Measurements from ENCODE around the gene ESR2.
"Not testable (repeated sequence)": the region's sequence is repeated elsewhere in the genome, so short reads cannot be mapped to it uniquely, and the experiment has no call there.

ESR2 gene

DNA sequence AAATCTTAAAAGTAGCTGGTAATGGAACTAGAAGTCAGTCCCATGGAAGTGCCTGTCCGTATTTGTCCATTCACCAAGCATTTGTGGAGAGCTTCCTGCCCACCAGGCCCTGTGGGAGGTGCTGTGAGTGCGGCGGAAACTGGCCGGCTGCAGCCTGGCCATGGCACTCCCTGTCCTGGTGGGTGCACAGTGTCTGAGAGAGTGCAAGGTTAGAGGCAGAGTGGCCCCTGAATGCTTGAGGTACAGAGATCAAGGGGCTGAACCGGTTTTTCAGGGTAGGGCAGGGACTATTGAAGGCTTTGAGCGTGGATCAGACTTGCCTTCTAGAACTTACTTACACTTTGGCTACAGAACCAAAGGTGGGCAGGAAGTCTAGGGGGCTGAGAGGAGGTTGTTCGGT is 92.9 kb downstream of the ESR2 start:
- FAIRE-seq (no peak), DNase-seq (ENCODE audit: low spot score) (no peak)

DNA sequence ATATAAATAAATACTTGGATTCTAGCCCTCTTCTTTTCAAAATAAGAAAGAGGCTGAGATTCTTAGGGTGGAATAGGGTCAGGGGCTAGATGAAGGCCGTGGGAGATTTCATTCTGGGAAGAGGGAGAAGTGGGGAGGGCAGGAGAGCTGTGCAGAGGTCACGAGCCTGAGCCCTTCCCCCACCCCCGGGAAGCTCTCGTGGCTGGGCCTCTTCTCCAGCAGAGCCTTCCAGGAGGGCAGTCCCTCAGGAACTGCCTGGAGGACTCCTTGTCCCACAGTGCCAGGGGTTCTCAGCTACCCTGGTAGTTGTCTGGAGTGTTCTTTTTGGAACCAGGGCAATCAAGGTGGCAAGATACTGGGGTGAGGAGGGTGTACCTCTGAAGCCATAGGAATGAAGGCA is 94.0 kb downstream of the ESR2 start:
- DNase-seq (ENCODE audit: low spot score): no peak
- no peak for FAIRE-seq

DNA sequence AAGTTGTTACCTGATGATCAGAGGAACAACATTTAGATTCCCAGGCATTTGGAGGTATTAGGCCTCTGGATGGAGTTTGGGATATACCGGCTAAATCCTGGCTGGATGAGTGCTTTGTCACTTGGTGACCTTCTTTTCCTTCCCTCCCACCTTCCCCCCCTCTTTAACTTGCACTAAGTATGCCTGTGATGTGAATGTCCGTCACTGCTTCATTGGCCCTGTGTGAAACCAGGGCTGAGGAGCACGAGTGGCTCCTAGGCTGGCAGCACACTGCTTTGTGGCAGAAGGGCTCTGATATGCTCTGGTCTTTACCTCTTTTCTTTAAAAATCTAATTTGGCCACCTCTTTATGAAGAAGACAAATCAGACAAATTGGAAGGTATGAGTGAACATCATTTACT is 95.7 kb downstream of the ESR2 start:
- no peak for DNase-seq (ENCODE audit: low spot score)
- FAIRE-seq: no peak

DNA sequence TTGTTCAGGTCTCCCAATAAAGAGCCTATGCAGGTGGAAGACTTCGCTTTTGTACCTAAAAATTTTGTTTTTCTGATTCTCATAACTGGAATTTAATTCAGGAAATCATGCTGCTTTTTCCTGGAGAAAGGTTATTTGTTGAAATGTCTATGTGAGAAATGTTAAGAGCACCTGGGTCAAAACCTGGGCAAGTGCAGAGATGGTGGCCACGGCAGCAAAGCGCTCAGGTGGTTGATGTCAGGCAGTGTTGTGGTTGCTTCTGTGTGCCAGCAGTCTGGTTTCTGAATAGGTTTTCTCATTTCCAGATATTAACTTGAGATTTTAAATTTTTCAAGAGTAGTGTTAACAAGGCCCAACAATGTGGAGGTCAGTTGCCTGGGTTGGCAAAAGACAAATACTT is 96.2 kb downstream of the ESR2 start:
- no peak for FAIRE-seq

DNA sequence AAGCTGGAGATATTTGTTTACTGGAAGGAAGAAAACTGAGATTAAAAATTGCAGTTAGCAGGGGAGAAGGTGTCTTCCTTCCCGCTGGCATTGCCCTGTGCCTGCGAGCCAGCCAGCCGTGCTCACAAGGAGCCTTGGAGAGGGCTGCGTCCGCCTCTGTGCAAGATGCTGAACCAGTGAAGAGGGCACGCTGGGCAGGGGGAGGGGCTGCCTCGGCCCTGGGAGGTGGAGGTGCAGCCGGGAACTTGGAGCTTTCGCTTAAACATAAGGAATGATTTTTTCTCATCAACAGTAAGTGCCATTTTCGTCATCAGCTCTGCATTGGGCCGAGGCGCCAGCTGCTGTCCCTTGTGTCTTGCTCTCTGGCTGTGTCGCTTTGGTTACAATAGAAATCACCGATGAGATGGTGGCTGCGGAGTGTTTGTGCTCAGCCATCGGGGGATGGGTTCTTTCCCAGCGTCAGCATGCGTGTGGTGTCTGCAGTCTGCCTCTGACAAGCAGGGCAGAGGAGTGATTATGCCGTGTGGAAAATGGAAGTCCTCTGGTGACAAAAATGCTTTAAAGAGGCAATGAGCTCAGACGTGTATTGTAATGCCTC is 97.3 kb downstream of the ESR2 start:
- FAIRE-seq: no peak

More for the DNA sequence above, 96.2 kb downstream of the ESR2 start:
- DNase-seq (ENCODE audit: low spot score): no peak

DNA sequence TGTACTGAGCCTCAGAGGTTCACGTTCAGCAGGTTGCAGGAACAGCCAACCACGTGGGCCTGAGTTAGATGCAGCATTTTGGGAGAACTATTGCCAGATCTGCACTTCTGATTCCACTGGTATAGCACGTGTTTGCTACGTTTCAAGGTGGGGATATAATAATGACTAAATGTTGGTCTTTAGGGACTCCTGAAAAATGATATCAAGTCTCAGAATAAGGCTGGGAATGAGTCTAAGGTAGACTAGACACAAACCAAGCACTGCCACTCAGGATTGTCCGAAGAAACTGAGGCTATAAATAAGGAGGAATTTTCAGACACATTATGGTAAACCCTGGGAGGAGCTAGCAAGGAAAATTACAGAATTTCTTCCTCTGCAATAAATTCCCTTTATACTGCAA is 98.1 kb downstream of the ESR2 start:
- FAIRE-seq (no peak), DNase-seq (ENCODE audit: low spot score) (no peak)

More for the DNA sequence above, 97.3 kb downstream of the ESR2 start:
- DNase-seq (ENCODE audit: low spot score): no peak

DNA sequence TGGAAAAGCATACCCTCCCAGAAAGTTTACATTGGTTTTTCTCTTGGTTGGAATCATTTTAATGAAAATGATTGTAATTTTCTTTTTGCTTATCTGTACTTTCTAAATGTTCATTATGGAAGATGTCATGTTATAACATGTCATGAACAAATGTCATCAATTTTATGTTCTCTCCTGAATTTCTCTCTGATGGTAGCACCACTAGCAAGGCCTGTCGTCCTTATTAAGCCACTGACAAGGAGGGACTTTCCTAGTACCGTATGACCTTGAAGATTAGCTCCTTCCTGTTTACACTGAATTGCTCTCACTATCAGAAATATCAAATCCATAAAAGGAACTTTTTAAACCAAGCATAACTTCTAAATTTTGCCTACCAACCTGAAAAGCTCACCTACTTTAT is 99.0 kb downstream of the ESR2 start:
- FAIRE-seq (no peak), DNase-seq (ENCODE audit: low spot score) (no peak)

DNA sequence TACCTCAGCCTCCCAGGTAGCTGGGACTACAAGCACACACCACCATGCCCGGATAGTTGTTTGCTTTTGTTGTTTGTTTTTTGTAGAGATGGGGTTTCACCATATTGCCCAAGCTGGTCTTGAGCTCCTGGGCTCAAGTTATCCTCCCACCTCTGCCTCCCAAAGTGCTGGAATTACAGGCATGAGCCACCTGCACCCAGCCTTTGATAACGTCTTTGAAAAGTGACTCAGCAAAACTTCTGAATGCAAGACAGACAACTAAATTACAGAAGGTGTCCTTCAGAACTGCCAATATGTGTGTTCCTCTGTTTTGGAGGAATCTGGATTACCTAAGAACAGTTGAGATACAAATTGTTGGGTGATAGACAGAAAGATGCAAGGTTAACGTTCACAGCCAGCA is 99.8 kb downstream of the ESR2 start:
- FAIRE-seq (no peak), DNase-seq (ENCODE audit: low spot score) (no peak)

DNA sequence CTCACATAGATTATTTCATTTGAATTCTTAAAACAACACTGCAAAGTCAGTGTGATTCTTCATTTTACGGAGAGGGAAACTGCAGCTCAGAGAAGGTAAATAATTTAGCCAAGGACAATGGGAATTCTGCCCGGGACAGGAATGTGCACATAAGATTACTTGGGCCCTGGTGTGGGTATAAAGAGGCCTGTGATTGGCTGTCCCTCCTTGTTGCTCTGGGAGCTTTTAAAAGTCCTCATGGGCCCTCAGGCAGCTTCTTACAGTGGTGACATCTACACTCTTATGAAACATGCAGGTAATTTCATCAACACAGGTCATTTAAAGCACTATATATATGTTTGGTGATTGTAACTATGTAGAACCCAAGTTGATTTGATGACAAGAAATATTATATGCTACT is 100.3 kb downstream of the ESR2 start:
- DNase-seq (ENCODE audit: low spot score): no peak
- FAIRE-seq: no peak

DNA sequence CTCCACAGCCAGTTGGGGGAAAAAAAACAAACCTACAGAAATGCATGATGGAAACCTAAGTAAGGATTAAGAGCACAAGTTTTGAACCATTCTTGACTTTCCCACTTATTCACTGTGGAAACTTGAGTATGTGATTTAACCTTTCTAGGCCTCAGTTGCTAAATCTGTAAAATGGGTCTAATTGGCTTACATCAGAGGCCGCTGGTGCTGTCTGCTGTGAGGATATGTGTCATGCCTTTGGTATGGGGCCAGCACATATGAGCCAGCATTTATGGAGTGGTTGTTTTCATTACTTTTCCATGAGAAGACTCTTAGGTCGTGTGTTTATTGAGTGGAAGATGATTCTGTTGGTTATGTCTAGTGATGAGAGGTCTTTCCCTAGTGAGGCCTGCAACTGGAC is 102.4 kb downstream of the ESR2 start:
- FAIRE-seq: no peak
- DNase-seq (ENCODE audit: low spot score): peak; percentile 48

DNA sequence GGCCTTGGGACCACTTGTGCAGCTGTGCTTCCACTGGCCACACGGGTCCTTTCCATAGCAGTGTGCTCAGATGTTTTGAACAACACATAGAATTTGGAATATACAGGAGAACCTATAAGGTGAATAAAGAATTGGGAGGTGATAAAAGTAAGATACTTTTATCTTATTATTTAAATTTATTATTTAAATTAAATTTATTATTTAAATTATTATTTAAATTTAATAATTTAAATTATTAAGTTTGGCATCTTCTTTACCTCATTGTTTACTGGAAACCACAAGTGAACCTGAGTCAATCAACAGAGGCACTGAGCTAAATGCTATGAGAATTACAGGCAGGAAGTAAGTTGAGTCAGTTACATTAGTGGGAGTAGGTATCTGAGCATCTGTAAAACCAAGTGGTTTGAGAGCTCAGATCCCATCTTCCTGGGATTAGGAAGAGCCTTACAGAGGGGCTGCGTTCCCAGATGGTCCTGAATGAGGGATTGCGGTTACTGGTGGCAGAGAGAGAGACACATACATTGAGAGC is 103.1 kb downstream of the ESR2 start:
- no peak for DNase-seq (ENCODE audit: low spot score)
- FAIRE-seq: no peak

DNA sequence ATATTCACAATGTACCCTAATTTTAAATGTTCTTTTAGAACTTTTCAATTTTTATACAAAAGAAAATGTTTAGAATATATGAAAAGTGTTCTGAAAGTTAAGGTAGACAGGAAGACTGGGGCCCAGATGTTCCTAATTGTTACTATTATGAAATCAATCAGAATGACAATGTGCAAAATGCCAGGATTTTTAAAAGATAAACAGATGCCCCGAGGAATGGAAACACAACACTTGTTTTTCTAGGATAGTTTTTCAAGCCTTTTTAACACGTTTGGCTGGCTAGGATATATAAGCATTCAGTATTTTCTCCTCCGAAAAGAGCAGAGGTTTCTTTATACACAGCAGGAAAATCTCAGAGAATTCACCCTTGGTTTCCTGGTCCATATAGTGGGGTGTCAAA is 106.8 kb downstream of the ESR2 start:
- DNase-seq (ENCODE audit: low spot score): no peak

DNA sequence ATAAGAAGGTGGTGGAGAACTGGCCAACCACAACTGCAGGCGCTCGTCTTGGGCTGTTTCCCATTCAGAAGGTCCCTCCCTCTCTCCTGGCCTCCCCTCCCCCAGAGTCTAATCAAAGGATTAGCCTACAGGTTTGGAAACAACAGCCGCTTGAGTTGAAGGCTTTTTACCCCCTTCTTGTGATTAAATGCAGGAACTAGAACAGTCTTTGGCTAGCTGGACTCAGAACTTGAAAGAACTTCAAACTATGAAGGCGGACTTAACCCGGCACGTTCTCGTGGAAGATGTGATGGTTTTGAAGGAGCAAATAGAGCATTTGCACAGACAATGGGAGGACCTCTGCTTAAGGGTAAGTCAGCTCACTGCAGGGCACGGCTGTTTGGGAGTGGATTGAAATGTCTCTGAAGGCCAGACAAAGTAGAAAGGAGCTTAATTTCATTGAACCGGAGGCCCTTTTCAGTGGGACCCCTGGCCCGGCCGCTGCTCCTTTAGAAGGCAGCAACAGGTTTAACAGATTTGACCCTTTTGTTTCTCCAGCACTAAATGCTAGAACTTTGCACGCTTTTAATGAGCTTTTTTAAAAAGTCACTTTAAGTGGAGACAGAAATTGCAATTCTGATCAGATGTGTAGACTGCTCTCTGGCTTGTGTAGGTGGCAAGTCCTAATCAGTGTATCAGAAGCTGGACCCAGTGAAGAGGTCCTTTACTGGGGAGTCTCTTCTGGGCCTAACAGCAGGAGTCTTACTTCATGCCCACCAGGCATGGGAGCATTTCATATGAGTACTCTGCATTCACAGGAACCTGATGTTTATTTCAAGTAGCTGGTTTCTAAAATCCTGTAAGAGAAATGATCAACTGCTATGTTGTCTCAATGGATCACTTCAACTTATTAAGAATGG is 107.7 kb downstream of the ESR2 start:
- FAIRE-seq (no peak), DNase-seq (ENCODE audit: low spot score) (no peak)

More for the DNA sequence above, 106.8 kb downstream of the ESR2 start:
- no peak for FAIRE-seq

DNA sequence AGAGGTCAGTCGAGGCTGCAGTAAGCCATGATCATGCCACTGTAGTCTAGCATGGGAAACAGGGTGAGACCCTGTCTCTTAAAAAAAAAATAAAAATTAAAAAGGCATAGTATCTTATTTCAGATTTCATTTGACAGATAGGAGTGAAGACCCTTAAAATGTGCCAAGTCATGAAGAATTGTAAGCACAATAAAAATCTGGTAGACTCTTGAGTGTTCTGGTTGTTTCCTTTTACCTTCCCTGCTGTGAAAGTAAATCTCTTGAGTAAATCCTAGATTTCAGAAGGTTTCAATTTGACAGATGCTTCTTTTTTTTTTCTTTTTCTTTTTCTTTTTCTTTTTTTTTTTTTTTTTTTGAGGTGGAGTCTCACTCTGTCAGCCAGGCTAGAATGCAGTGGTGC is 109.0 kb downstream of the ESR2 start:
- DNase-seq (ENCODE audit: low spot score) (no peak), FAIRE-seq (no peak)

DNA sequence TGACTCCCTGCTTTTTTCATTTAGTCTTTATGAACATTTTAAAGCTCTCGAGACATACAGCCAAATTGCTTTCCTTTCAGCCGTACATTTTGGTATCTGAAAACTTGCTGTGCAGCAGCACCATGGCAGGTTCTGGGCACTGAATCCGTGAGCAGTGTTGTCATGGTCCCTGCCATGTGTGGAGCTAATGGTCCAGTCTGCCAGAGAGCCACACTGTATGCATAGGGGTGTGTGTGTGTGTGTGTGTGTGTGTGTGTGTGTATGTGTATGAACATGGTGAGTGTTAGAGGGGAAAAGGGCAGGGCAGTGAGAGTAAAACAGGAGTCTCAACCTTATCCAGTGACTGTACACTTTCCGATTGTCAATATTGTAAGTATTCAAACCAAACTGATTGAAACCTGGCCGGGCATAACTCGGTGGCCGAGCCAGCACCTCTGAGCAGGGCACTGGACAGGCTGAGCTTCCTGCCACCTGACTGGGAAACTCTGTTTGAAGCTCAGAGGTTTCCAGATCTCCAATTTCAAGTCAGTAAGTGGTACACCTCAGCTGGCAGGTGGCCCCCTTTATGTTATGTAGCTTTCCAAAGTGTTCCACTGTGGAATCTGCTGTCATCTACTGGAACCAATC is 110.0 kb downstream of the ESR2 start:
- no peak for DNase-seq (ENCODE audit: low spot score)
- no peak for FAIRE-seq

DNA sequence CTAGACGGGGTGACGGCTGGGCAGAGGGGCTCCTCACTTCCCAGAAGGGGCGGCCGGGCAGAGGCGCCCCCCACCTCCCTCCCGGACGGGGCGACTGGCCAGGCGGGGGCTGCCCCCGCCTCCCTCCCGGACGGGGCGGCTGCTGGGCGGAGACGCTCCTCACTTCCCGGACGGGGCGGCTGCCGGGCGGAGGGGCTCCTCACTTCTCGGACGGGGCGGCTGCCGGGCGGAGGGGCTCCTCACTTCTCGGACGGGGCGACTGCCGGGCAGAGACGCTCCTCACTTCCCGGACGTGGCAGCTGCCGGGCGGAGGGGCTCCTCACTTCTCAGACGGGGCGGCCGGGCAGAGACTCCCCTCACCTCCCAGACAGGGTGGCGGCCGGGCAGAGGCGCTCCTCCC is 111.3 kb downstream of the ESR2 start:
- DNase-seq (ENCODE audit: low spot score); FAIRE-seq: not testable (repeated sequence)

DNA sequence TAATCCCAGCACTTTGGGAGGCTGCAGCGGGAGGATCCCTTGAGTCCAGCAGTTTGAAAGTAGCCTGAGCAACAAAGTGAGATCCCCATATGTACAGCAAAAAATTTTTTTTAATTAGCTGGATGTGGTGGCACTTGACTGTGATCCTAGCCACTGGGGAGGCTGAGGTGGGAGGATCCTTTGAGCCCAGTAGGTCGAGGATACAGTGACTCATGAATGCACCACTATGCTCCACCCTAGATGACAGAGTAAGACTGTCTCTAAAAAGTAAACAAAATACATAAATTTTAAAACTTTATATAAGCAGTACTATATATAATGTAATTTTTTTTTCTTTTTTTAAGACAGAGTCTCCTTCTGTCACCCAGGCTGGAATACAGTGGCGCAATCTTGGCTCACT is 115.4 kb downstream of the ESR2 start:
- DNase-seq (ENCODE audit: low spot score) (no peak), FAIRE-seq (no peak)

DNA sequence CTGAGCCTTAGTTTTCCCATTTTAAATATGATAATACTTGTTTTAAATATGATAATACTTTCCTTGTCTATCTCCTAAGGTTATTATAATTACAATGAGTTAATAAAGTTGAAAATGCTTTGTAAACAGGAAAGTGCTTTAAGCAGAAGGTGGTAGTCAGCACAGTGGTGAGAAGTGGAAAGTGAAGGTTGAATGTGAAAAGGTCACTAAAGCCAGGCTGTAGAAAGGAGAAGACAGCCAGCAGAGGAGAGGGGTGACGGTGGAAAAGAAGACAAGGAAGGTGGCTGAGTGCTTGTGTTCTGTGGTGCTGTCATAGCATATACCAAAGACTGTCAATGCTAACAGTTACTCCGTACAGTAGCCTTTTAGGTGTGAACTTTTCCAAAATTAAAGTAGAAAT is 117.8 kb downstream of the ESR2 start:
- FAIRE-seq (no peak), DNase-seq (ENCODE audit: low spot score) (no peak)

DNA sequence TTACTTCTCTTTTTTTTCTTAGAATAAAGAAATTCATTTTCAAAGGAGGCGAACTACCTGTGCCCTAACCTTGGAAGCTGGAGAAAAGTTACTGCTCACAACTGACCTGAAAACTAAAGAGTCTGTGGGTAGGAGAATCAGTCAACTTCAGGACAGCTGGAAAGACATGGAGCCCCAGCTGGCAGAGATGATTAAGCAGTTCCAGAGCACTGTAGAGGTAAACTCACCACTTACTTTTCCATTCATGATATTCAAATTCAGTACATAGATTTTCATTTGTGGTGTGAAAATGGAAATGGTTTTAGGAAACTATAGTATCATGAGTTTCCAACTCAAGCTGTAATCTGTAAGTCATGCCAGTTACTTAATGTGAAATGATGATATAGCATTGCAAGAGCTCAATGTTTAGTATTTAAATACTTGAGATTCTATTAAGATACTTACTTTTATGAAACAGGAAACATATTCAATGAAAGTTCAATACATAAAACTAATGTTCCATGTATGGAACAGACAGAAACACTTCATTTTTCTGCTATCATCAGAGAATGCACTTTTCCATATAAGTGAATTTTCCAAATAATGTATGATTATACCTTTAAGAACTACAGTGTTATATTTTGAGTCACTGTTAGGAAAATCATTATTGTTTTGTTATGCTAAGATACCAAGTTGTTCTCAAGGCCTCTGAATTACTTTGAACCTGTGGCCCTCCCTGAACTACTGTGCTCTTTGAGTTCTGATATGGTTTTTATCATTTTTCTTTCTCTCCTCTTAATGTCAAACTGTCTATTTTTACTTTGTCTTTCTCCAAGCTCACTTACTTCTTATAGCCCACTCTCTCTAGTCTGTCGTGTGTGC is 119.0 kb downstream of the ESR2 start:
- DNase-seq (ENCODE audit: low spot score) (no peak), FAIRE-seq (no peak)

DNA sequence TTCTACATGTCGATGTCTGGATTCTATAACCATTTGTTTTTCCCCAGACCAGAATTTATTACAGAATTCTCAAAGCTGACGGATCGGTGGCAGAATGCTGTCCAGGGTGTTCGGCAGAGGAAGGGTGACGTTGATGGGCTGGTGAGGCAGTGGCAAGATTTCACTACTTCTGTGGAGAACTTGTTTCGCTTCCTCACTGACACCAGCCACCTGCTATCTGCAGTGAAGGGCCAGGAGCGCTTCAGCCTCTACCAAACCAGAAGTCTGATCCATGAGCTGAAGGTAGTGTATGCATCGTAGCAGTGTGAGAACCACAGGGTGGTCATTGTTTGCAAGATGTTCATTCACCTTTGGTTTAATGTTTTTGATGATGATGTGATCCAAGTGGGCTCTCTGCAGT is 124.0 kb downstream of the ESR2 start:
- DNase-seq (ENCODE audit: low spot score): no peak
- FAIRE-seq: no peak

DNA sequence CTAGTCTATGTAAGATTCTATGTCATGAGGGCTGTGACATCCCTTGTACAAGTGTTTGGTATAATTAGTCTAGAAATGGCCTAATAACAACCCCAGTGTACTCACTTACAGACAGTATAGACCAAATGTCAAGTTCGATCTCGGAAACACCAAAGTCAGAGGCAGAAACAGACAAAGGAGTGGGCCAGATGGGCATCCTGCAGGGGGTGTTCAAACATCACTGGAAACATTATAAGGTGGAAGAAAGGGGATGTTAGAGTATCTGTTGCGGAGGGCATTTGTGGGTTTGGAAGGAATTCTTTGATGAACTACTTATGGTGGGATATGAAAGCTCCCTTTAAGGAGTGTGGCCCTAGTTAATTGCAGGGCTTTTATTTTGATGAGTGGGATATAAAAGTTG is 134.6 kb downstream of the ESR2 start:
- no peak for FAIRE-seq
- DNase-seq (ENCODE audit: low spot score): no peak

All from RCC 7860 (cell line).